ENCODE data around the gene MAD1L1. TPM values are rescaled to one million over a fixed set of nuclear protein-coding genes. Genes with fewer than 3 reads are reported as not detected.

MAD1L1 gene
- total and polyA plus RNA-seq, 2 of the 4 experiments (the other 2 are of a cell fraction): 29.0 to 40.9 TPM

DNA sequence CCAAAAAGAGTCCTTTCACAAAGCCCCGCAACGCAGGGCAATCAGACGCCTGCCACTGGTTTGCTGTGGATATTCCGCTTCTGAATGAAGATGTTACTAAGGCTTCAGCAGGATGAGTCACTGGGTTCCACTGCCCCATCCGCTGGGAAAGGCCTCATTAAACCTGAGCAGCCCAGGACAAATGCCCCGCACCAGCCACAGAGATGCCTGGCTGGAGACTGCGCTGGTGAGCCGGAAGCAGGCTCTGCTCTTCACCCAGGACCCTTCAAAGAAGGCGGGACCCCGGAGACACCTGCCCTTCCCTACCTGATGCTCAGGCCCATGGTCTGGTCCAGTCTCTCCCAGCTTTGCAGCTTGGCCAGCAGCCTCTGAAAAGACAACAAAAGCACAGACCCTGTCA is 19.8 kb downstream of the MAD1L1 start:
- Histone ChIP-seq H2AK5ac (ENCODE audit: low read depth, low read length) (no peak overlapping the region), H3K36me3 (ENCODE audit: control insufficient read depth, insufficient read depth, low read length) (peaks cover 57% of the 10 kb centered on the region), H3K9me1 (ENCODE audit: insufficient read depth, low read length) (peaks cover 4% of the 10 kb centered on the region; the same call in 1 of the 2 replicates), H2AK9ac (replicated peaks; ENCODE audit: low read depth, low read length, poor library complexity) (no peak overlapping the region), H3K4me2 (ENCODE audit: low read depth, low read length) (no peak overlapping the region), H2BK5ac (ENCODE audit: low read depth, low read length, poor library complexity, severe bottlenecking) (no peak overlapping the region), H4K20me1 (ENCODE audit: insufficient read depth, low read length) (peaks cover 6% of the 10 kb centered on the region; the same call in 1 of the 2 replicates), H4K5ac (ENCODE audit: low read depth, low read length) (no peak overlapping the region), H3K56ac (ENCODE audit: extremely low read depth, insufficient read depth, low read length) (no peak overlapping the region), H3K18ac (ENCODE audit: low read depth, low read length) (no peak overlapping the region), H2BK120ac (ENCODE audit: low read depth, low read length) (no peak overlapping the region), H3K4me1 (ENCODE audit: control insufficient read depth, insufficient read depth, low read length) (no peaks in the 10 kb centered on the region), H2BK15ac (ENCODE audit: low read depth, low read length) (no peak overlapping the region), H2BK20ac (ENCODE audit: low read depth, low read length) (no peak overlapping the region), H3K4ac (ENCODE audit: low read depth, low read length) (no peak overlapping the region), H3K23ac (ENCODE audit: low read depth, low read length) (no peak overlapping the region), H3K14ac (replicated peaks; ENCODE audit: low read depth, low read length) (no peak overlapping the region), H4K8ac (ENCODE audit: low read depth in 2 of 2, low read length in 2 of 2) (no peak overlapping the region), H3K79me1 (ENCODE audit: low read depth in 1 of 2, low read length in 2 of 2) (peaks cover 0 to 4% of the 10 kb centered on the region in 2 experiments; a peak in 1 of 4 replicates), H3K4me3 (ENCODE audit: insufficient read depth, low read depth, low read length) (no peak overlapping the region), H3K27ac (ENCODE audit: insufficient read depth, low read length) (no peak overlapping the region), H3K9me3 (ENCODE audit: control insufficient read depth, insufficient read depth, low read length) (no peaks in the 10 kb centered on the region), H4K91ac (ENCODE audit: insufficient read depth, low read depth, low read length) (no peak overlapping the region), H2AFZ (replicated peaks; ENCODE audit: low read length, poor library complexity) (no peak overlapping the region), H3K27me3 (ENCODE audit: control insufficient read depth, insufficient read depth, low read length) (no peaks in the 10 kb centered on the region), H3K9ac (ENCODE audit: low read depth, low read length) (no peak overlapping the region)
- dilution Hi-C loops (cut with HindIII; ENCODE audit: low sequenced_read_pairs, unreplicated experiment) (no loop called here), in situ Hi-C loops (cut with MboI; ENCODE audit: low sequenced_read_pairs) (loop anchor here (10.0 kb wide), 1 partner anchor 558 kb away; no protein-coding TSS in a partner anchor), intact Hi-C loops (cut with micrococcal nuclease) (no loop called here)
- 98% methylated on average over 8 of the region's 10 CpGs; no CpG with 5 or more reads in 1 of the 2 experiments for WGBS, 2 experiments (ENCODE audit: extremely low coverage in 2 of 2, insufficient read length in 1 of 2)
- TF ChIP-seq SMC3 (IDR thresholded peaks at IDR 0.05; ENCODE audit: low read depth, low read length): no peak
- TF ChIP-seq CHD1 (IDR thresholded peaks at IDR 0.05; ENCODE audit: low read depth, low read length): no peak
- TF ChIP-seq, protein P1, sequence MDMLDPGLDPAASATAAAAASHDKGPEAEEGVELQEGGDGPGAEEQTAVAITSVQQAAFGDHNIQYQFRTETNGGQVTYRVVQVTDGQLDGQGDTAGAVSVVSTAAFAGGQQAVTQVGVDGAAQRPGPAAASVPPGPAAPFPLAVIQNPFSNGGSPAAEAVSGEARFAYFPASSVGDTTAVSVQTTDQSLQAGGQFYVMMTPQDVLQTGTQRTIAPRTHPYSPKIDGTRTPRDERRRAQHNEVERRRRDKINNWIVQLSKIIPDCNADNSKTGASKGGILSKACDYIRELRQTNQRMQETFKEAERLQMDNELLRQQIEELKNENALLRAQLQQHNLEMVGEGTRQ (IDR thresholded peaks at IDR 0.05; ENCODE audit: low read depth, low read length): no peak
- TF ChIP-seq RCOR1 (IDR thresholded peaks at IDR 0.05; ENCODE audit: insufficient replicate concordance, low read length): no peak
- TF ChIP-seq, protein P2, sequence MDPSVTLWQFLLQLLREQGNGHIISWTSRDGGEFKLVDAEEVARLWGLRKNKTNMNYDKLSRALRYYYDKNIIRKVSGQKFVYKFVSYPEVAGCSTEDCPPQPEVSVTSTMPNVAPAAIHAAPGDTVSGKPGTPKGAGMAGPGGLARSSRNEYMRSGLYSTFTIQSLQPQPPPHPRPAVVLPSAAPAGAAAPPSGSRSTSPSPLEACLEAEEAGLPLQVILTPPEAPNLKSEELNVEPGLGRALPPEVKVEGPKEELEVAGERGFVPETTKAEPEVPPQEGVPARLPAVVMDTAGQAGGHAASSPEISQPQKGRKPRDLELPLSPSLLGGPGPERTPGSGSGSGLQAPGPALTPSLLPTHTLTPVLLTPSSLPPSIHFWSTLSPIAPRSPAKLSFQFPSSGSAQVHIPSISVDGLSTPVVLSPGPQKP (IDR thresholded peaks at IDR 0.05; ENCODE audit: borderline replicate concordance, low read depth, low read length): no peak
- no peak for TF ChIP-seq FOS (IDR thresholded peaks at IDR 0.05; ENCODE audit: low read depth, low read length)
- TF ChIP-seq MAZ (IDR thresholded peaks at IDR 0.05; ENCODE audit: borderline replicate concordance, low read depth, low read length): no peak
- TF ChIP-seq, protein P3, sequence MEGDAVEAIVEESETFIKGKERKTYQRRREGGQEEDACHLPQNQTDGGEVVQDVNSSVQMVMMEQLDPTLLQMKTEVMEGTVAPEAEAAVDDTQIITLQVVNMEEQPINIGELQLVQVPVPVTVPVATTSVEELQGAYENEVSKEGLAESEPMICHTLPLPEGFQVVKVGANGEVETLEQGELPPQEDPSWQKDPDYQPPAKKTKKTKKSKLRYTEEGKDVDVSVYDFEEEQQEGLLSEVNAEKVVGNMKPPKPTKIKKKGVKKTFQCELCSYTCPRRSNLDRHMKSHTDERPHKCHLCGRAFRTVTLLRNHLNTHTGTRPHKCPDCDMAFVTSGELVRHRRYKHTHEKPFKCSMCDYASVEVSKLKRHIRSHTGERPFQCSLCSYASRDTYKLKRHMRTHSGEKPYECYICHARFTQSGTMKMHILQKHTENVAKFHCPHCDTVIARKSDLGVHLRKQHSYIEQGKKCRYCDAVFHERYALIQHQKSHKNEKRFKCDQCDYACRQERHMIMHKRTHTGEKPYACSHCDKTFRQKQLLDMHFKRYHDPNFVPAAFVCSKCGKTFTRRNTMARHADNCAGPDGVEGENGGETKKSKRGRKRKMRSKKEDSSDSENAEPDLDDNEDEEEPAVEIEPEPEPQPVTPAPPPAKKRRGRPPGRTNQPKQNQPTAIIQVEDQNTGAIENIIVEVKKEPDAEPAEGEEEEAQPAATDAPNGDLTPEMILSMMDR (conservative IDR thresholded peaks at IDR 0.05; ENCODE audit: low read depth, low read length): no peak
- ChIA-PET POLR2A (ENCODE audit: unreplicated experiment) (no interaction called here), CTCF (interaction anchor here (1.0 kb wide), 1 partner anchor 18 kb away, joined by 4 read pairs; no protein-coding TSS in a partner anchor)
- ATAC-seq (ENCODE audit: low read depth): no peak
- BruUV-seq (replicated peaks): no TSS peak
- DNase-seq: no peak
